Heart left ventricle (tissue), 16 donors: Measurements from ENCODE around the gene SIRPD. TPM values are rescaled to one million over a fixed set of nuclear protein-coding genes. Genes with fewer than 3 reads are reported as not detected.
A peak's percentile ranks its signal among the peaks of the same experiment; 100 is the strongest.
"Not testable (repeated sequence)": the region's sequence is repeated elsewhere in the genome, so short reads cannot be mapped to it uniquely, and the experiment has no call there.

Experiments
- ATAC-seq, 4 donors: fragments of 200-7000 bp; cut with Tn5 transposase; one replicate each; pipeline ENCODE4 v1.9.1; 2020 to 2022; ENCODE audit warnings: moderate library complexity in 4 of 4, mild to moderate bottlenecking in 3 of 4, moderate number of reproducible peaks in 1 of 4
- DNase-seq, 5 donors: peaks; one replicate each; pipeline ENCODE4 v3.0.0-alpha.2; 2020
- H3K27ac ChIP-seq, 12 donors: fragments of 200-600 bp; sonication (generic) in 4 of 12; one replicate each; pipeline versions ENCODE4 v1.5.0 to v1.8.0; 2016 to 2022; ENCODE audit warnings: mild to moderate bottlenecking in 2 of 12
- H3K27me3 ChIP-seq, 9 donors: fragments of 200-600 bp; sonication (generic) in 2 of 9; one replicate each; pipeline versions ENCODE4 v1.5.1 to v1.8.0; 2016 to 2022; ENCODE audit warnings: mild to moderate bottlenecking in 3 of 9
- H3K36me3 ChIP-seq, 9 donors: fragments of 200-600 bp; sonication (generic) in 2 of 9; one replicate each; pipeline versions ENCODE4 v1.5.0 to v1.8.0; 2018 to 2022; ENCODE audit warnings: mild to moderate bottlenecking in 2 of 9
- H3K4me1 ChIP-seq, 12 donors: fragments of 200-600 bp; sonication (generic) in 4 of 12; one replicate each; pipeline versions ENCODE4 v1.5.0 to v1.8.0; 2016 to 2022; ENCODE audit warnings: mild to moderate bottlenecking in 3 of 12
- H3K4me3 ChIP-seq, 12 donors: fragments of 200-600 bp; sonication (generic) in 4 of 12; one replicate each; pipeline versions ENCODE4 v1.5.0 to v1.8.0; 2017 to 2022; ENCODE audit warnings: mild to moderate bottlenecking in 9 of 12, moderate library complexity in 4 of 12
- H3K9me3 ChIP-seq, 12 donors: fragments of 200-600 bp; sonication (generic) in 4 of 12; one replicate each; pipeline versions ENCODE4 v1.5.0 to v1.8.0; 2016 to 2022; ENCODE audit warnings: mild to moderate bottlenecking in 1 of 12
- POLR2A ChIP-seq, 2 donors: fragments of 450-650 bp; IDR thresholded peaks; one replicate each; pipeline ENCODE4 v1.6.1; 2017; ENCODE audit warnings: antibody characterized with exemption in 2 of 2, mild to moderate bottlenecking in 2 of 2, moderate library complexity in 2 of 2
- WGBS, 4 donors: extraction: QIAGEN DNeasy Blood & Tissue Kit in 2 of 4; methylation state at CpG; one replicate each; pipeline versions ENCODE4 v1.1.5 to v1.1.7; 2013 to 2018; 5-methylcytosine and 5-hydroxymethylcytosine counted together
- intact Hi-C, 10 donors: fragments of 100-400 bp; cut with DNase I; formaldehyde crosslinking; loops; one replicate each; pipeline versions ENCODE4 v1.11.1 to v1.14.2; 2022
- polyA plus RNA-seq, 2 donors: library from polyadenylated mRNA; stranded (reverse); fragments of 200-250 nt; gene quantifications; one replicate each; pipeline ENCODE4 v1.2.3, GENCODE V29; 2013
- total RNA-seq, 9 donors: library from RNA; depleted of rRNA in 2 of 9; stranded (reverse); fragments of >200 nt in 2 of 9; fragmentation: NEBNext Ultra II Directional in 3 of 9; extraction: Animal tissue kit (Norgen Biotek cat#: 25700) in 3 of 9; gene quantifications; one replicate each; pipeline versions ENCODE4 v1.1.0 to v1.2.4, GENCODE V29; 2016 to 2023
- TF ChIP-seq, protein P1 (sequence below), 12 donors: fragments of 200-600 bp; sonication (generic) in 4 of 12; IDR thresholded peaks; one replicate each; pipeline versions ENCODE4 v1.5.0 to v1.8.0; 2018 to 2022; ENCODE audit warnings: antibody characterized with exemption in 12 of 12, mild to moderate bottlenecking in 5 of 12
- donor health status: ischemic (EF 13 %, LVEDD 7.1; RV severe dilation, severe dysfunction).
- donor health status: healthy with polysubstance abuse.
- donor health status: DM: no; HTN: yes; CAD: no.
- donor health status: DM: no; HTN: no; CAD: no.
- donor health status: ischemic (EF 25% LVEDD 6.9; RV normal size, moderate dysfunction).
- donor health status: ischemic (EF 25% LVEDD 5.7; RV mildly dilated, moderate dysfunction).
- donor health status: healthy.
- donor health status: DM: yes; HTN: yes; CAD: no.
- donor health status: ischemic (EF 35%, LVEDD 5.7; RV mildly dilated, moderate dysfunction).
- donor health status: nonischemic (EF 11% LVEDD 7.7; RV severe dilation, severe dysfunction).
- donor health status: DM: yes; HTN: yes; CAD: no.
- donor health status: PGD.
- donor health status: ischemic (EF 29% LVEDD 5.4; RV normal size, mild dysfunction).
- donor health status: nonischemic (EF 23%, LVEDD 6.1; RV moderate dilation, normal function).

Gene SIRPD
- total and polyA plus RNA-seq, 11 donors, result 1.1 TPM; not detected in 10

- Histone ChIP-seq H3K36me3 (no peaks in the 10 kb centered on the region), H3K9me3 (peaks cover 0 to 13% (median 0%) of the 10 kb centered on the region in 12 donors), H3K4me3 (no peak overlapping the region), H3K4me1 (no peaks in the 10 kb centered on the region), H3K27me3 (peaks cover 0 to 1% (median 0%) of the 10 kb centered on the region in 9 donors), H3K27ac (no peak overlapping the region)
- WGBS, 4 donors, result 71 to 84% (median 79%) methylated on average over 2 to 3 of the region's 3 CpGs
- ATAC-seq (no peak), DNase-seq (no peak)
- intact Hi-C loops, result no loop called here
- TF ChIP-seq, protein P1, sequence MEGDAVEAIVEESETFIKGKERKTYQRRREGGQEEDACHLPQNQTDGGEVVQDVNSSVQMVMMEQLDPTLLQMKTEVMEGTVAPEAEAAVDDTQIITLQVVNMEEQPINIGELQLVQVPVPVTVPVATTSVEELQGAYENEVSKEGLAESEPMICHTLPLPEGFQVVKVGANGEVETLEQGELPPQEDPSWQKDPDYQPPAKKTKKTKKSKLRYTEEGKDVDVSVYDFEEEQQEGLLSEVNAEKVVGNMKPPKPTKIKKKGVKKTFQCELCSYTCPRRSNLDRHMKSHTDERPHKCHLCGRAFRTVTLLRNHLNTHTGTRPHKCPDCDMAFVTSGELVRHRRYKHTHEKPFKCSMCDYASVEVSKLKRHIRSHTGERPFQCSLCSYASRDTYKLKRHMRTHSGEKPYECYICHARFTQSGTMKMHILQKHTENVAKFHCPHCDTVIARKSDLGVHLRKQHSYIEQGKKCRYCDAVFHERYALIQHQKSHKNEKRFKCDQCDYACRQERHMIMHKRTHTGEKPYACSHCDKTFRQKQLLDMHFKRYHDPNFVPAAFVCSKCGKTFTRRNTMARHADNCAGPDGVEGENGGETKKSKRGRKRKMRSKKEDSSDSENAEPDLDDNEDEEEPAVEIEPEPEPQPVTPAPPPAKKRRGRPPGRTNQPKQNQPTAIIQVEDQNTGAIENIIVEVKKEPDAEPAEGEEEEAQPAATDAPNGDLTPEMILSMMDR (IDR thresholded peaks at IDR 0.05), result no peak
- TF ChIP-seq POLR2A (IDR thresholded peaks at IDR 0.05), result no peak
Measured at GRCh38 chr20:1505361-1505760, 52.1 kb downstream of the SIRPD start.

- intact Hi-C loops, result no loop called here
- H3K4me3 ChIP-seq, result no peak overlapping the region
- peaks cover 0 to 4% (median 0%) of the 10 kb centered on the region in 9 donors for H3K27me3 ChIP-seq
- TF ChIP-seq, protein P1 (IDR thresholded peaks at IDR 0.05), result peak; percentile 63 to 91 (median 77)
- TF ChIP-seq POLR2A (IDR thresholded peaks at IDR 0.05), result no peak
- whole genome bisulfite sequencing, 4 donors, result 2 to 5% (median 3%) methylated on average over 8 of the region's 8 CpGs
- peak; percentile 69 to 97 (median 96) for ATAC-seq
- DNase-seq, result peak; percentile 57 to 71 (median 68)
- H3K27ac ChIP-seq, result no peak overlapping the region
- peaks cover 0 to 13% (median 0%) of the 10 kb centered on the region in 12 donors for H3K9me3 ChIP-seq
- H3K36me3 ChIP-seq, result no peaks in the 10 kb centered on the region
- H3K4me1 ChIP-seq, result no peaks in the 10 kb centered on the region
Measured at GRCh38 chr20:1503564-1504227, 53.8 kb downstream of the SIRPD start.

DNA sequence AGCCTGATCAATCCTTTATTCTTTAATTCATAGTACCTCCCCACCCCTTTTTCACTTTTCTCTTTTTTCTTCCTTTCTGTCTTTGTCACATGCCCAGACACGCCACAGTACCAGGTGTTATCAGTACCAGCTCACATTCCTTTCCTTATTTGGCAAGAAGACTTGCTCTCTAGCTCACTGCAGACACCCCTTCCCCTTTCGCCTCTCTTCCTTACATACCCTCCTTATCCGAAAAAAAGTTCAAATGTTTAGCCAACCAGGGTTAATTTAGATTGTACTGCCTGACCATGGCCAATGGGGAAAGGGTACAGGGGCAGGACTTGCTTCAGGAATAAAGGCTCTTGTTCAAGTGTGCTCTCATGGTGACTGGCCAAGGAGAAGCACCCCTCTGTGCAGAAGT lies 57.0 kb downstream of the SIRPD start:
- H3K27ac ChIP-seq, result no peak overlapping the region
- DNase-seq (no peak), ATAC-seq (no peak)
- H3K4me1 ChIP-seq, result no peaks in the 10 kb centered on the region
- intact Hi-C loops, result no loop called here
- no peak overlapping the region for H3K4me3 ChIP-seq
- H3K27me3 ChIP-seq, result peaks cover 0 to 4% (median 0%) of the 10 kb centered on the region in 9 donors
- WGBS, 4 donors, result 29 to 40% (median 36%) methylated on average over 3 of the region's 3 CpGs
- H3K9me3 ChIP-seq, result peaks cover 0 to 13% (median 0%) of the 10 kb centered on the region in 12 donors
- TF ChIP-seq, protein P1 (IDR thresholded peaks at IDR 0.05), result no peak
- no peak for TF ChIP-seq POLR2A (IDR thresholded peaks at IDR 0.05)
- H3K36me3 ChIP-seq, result no peaks in the 10 kb centered on the region

DNA sequence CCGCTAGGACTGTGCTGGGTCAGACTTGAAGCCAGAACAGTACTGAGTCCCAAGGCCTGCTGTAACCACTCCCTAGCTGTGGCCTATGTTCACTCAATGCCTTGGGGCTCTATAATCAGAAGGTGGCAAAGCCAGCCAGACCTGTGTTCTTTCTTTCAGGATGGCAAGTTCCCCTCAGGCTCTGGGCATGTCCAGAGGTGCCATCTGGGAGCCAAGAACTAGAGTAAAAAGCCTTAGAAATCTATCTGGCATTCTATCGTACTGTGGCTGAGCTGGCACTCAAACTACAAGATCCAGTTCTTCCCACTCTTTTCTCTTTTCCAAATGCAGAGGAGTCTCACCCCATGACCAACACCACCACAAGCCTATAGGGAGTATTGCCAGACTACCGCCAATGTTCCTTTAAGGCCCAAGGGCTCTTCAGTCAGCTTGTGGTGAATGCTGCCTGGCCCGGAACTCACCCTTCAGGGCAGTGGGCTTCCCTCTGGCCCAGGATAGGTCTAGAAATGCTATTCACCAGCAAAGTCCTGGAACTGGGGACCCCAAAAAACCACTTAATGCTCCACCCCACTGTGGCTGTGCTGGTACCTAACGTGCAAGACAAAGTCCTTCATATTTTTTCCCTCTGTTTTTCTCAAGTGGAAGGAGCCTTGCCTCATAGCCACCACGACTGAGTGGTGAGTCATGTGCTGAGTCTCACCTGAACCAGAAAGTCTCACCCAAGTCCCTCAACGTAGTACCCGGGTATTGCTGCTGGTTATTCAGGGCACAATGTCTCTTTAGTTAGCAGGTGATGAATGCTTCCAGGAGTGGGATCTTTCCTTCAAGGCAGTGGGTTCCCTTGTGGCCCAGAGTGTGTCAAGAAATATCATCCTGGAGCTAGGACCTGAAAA lies 57.7 kb downstream of the SIRPD start:
- Histone ChIP-seq H3K27ac (no peak overlapping the region), H3K4me3 (no peak overlapping the region), H3K36me3 (no peaks in the 10 kb centered on the region), H3K27me3 (peaks cover 0 to 4% (median 0%) of the 10 kb centered on the region in 9 donors), H3K4me1 (peaks cover 0 to 3% (median 0%) of the 10 kb centered on the region in 12 donors), H3K9me3 (peaks cover 0 to 13% (median 0%) of the 10 kb centered on the region in 12 donors)
- 89 to 92% (median 91%) methylated on average over 7 to 8 of the region's 8 CpGs for WGBS, 4 donors
- intact Hi-C loops, result no loop called here
- no peak for TF ChIP-seq POLR2A (IDR thresholded peaks at IDR 0.05)
- TF ChIP-seq, protein P1 (IDR thresholded peaks at IDR 0.05), result no peak
- no peak for DNase-seq
- ATAC-seq, result no peak

- H3K36me3 ChIP-seq, H3K27ac ChIP-seq, ATAC-seq, intact Hi-C loops, H3K9me3 ChIP-seq, H3K27me3 ChIP-seq, H3K4me3 ChIP-seq, DNase-seq: not testable (repeated sequence)
- WGBS, 4 donors, result 93 to 97% (median 95%) methylated on average over 5 of the region's 5 CpGs
- peaks cover 0 to 23% (median 0%) of the 10 kb centered on the region in 12 donors for H3K4me1 ChIP-seq
Measured at GRCh38 chr20:1497371-1497770, 60.1 kb downstream of the SIRPD start.
